Measurements from ENCODE around the gene CFAP73. TPM values are rescaled to one million over a fixed set of nuclear protein-coding genes. Genes with fewer than 3 reads are reported as not detected.

CFAP73 gene
- total RNA-seq, 1 donor from 2014 or later: 7.3 TPM

GRCh38 chr12:113208041-113208934, 58.8 kb downstream of the CFAP73 start:
- peak overlapping the region; percentile 57 for H3K27ac ChIP-seq
- no peaks in the 10 kb centered on the region for H3K9me3 ChIP-seq
- no peak for TF ChIP-seq CTCF (IDR thresholded peaks at IDR 0.05)
- H3K36me3 ChIP-seq: no peaks in the 10 kb centered on the region
- no peaks in the 10 kb centered on the region for H3K27me3 ChIP-seq (ENCODE audit: low read depth)
- no peak overlapping the region for H3K4me3 ChIP-seq
- intact Hi-C loops (cut with DNase I): loop anchor here (10.0 kb wide), 1 partner anchor 147 kb away; the partner anchor contains the start of gene PLBD2
- ATAC-seq (peak; percentile 85 to 91), DNase-seq (no peak)
- H3K4me1 ChIP-seq: peaks cover 37% of the 10 kb centered on the region

Small RNAs within 50 kb of the gene (microRNA-seq; reads per million reads assigned to microRNA genes)
- gene MIR7106 (ENCODE audit: borderline number of aligned reads): not detected

Other genes starting within 250 kb of the CFAP73 start
- gene OAS1, start 242.8 kb upstream of the CFAP73 start, total RNA-seq: 112 TPM
- gene OAS3, start 211.2 kb upstream of the CFAP73 start, total RNA-seq: 65.8 TPM
- gene OAS2, start 171.2 kb upstream of the CFAP73 start, total RNA-seq: 96.4 TPM
- 6.8 TPM for gene DTX1, start 93.0 kb upstream of the CFAP73 start, total RNA-seq
- 0.41 TPM for gene RASAL1, start 14.0 kb upstream of the CFAP73 start, total RNA-seq
- gene DDX54, start 35.8 kb downstream of the CFAP73 start, total RNA-seq: 54.9 TPM
- gene RITA1, start 36.0 kb downstream of the CFAP73 start, total RNA-seq: 14.2 TPM
- gene TPCN1, start 71.7 kb downstream of the CFAP73 start, total RNA-seq: 68.1 TPM
- 39.3 TPM for gene SLC8B1, start 185.4 kb downstream of the CFAP73 start, total RNA-seq
- gene PLBD2, start 208.9 kb downstream of the CFAP73 start, total RNA-seq: 44.8 TPM

Data from lower lobe of right lung (tissue), 2 donors.